NCI-H82 treated with DMSO at 0.1 percent for 48 hours (cell line): ENCODE results near the gene HOXA6.

ENCODE experiments used
- DNase-seq: peaks from one replicate; lab custom pipeline; 2025; ENCODE audit not compliant: unreplicated experiment; lab: John Stamatoyannopoulos, UW

Gene HOXA6

DNA sequence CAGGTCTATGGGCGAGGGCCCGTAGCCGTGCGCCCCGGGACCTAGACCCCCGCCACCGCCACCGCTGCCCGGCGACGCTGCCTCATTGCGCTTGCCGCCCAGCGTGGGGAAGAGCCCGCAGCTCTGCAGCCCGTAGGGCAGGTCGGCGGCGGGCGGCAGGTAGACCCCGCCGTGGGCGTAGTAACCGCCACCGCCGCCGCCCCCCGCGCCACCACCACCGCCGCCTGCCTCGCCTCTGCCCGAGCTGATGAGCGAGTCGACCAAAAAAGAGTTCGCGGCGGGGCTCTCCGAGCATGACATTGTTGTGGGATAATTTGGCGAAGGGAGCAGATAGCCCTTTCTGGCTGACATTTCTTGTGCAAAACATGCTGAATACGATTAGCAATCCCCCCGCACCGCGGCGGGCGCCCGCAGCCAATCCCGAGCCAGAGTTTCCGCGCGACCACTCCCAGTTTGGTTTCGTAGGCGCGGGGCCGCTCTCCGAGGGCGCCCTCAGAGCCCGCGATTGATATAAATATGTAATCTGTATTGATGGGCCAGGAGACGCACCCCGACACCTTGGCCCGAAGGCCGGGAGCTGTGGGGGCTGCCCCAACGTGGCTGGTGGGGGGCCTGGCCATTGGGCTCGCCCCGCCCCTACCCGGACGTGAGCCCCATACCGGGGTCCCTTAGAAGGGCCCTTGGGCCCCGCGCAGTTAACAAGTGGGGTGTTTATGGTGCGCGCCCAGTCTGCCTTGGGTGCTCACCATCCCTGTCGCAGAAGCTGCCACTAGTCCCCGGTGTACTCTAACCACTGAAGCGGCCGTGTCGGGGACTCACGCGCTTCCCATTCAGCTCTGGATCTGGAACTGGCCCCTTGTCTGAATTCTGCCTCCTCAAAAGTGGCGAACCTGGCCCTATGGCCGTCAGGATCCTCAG is 26.6 kb upstream of the HOXA6 start, which contains the start of gene HOXA10:
Gene HOXA10 (minus strand): TSS at position 365 of the 918 bp plus-strand sequence. CDS start 14 bp downstream, at position 351.
- no peak for DNase-seq

DNA sequence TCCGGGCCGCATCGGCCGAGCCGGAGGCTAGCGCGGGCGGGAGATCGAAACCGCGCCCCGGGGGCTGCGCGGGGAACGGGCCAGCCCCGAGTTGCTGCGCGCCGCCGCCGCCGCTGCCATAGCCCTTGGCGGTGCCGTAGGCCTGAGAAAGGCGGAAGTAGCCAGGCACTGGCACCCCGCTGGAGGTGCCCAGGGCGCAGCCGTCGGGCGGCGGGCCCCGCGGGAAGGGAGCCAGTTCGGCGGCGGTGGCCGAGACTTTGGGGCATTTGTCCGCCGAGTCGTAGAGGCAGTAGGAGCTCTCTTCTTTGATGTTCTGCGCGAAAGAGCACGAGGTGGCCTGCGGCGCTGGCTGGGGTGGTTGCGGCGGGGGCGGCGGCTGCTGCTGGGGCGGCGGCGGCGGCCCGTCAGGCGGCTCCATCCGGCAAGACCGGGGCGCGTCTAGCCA is 26.0 kb upstream of the HOXA6 start:
- no peak for DNase-seq

DNA sequence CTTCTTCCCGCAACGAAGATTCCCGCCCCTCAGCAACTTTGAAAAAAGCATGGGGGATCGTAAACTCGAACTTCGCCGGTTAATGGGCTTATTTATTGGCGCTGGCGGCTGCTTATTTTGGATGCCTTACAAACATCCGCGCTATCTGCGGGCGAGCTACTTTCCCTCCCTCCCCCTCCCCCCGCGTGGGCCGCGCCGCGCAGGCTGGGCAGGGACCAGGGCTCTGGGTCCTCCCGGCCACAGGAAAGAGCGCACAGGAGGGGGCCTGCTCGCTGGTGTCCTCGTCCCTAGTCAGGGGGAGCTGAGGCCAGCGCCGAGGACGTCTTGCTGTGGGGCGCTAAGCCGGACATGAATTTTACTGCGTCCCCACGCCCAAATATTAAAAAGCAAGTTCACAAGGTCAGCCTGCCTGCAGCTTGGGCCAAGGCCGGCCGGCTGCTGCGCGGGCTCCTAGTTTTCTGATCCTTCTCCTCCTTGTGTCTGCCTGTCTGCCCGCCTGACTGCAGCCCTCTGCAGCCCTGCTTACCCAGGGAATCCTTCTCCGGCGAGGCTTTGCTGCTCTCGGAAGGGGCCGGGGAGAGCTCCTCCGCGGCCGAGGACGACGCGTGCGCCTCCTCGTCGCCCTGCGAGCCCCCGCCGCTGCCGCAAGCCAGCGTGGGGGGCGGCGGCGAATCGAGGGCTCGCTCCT is 25.4 kb upstream of the HOXA6 start:
- DNase-seq: no peak

DNA sequence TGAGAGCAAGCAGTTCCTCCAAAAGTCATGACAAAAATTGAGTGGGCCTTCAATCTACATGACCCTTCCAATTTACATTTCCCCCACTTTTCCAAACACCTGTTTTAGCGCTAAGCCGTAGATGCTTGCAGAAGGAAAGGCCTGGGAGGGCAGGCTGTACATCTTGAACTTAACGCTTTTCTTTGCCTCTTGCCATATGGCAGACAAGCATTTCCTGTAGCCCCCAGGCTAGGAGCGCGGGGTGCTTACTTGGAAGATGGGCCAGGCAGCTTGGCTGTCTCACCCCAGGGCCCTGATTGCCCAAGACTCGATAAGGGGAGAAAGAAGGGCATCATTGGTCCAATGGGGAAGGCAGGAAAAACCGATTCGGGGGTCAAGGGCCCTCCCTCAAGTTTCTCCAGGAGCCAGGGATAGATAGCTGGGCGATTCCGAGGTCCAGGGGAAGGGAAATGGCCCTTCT is 24.8 kb upstream of the HOXA6 start:
- no peak for DNase-seq

DNA sequence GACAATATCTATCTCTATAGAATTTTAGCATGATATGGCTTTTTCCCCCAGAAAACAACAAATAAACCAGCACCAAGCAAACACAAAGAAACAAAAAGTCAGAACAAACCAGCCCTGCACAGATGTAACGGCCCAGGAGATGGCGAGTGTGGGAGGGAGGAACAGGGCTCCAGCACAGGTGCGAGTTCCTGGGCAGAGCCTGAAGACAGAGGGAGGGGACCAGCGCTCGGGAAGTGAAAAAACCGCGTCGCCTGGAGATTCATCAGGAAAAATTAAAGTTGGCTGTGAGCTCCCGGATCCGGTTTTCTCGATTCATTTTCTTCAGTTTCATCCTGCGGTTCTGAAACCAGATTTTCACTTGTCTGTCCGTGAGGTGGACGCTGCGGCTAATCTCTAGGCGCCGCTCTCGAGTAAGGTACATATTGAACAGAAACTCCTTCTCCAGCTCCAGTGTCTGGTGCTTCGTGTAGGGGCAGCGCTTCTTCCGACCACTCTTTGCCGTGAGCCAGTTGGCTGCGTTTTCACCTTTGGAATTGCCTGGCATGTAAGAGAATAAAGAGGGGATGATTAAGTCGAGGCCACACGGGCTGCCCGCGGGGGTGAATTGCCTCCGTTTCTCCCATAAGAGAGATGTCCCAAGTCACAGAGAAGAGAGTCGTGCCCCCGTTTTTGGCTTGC is 24.2 kb upstream of the HOXA6 start:
- DNase-seq: no peak

DNA sequence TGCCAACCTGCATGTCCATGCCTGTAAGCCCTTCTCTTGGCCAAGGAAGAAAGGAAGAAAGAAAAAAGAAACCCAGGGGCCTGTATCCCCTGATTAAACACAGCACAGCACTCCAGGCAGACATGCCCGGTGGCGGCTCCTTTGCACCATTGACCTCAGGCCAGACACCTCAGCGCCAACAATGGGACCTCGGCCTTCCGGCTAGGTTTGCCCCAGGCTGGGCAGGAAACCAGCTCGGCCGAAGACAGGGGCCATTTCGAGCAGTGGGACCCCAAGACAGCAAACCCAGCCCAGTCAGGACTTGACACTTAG is 23.7 kb upstream of the HOXA6 start:
- no peak for DNase-seq

DNA sequence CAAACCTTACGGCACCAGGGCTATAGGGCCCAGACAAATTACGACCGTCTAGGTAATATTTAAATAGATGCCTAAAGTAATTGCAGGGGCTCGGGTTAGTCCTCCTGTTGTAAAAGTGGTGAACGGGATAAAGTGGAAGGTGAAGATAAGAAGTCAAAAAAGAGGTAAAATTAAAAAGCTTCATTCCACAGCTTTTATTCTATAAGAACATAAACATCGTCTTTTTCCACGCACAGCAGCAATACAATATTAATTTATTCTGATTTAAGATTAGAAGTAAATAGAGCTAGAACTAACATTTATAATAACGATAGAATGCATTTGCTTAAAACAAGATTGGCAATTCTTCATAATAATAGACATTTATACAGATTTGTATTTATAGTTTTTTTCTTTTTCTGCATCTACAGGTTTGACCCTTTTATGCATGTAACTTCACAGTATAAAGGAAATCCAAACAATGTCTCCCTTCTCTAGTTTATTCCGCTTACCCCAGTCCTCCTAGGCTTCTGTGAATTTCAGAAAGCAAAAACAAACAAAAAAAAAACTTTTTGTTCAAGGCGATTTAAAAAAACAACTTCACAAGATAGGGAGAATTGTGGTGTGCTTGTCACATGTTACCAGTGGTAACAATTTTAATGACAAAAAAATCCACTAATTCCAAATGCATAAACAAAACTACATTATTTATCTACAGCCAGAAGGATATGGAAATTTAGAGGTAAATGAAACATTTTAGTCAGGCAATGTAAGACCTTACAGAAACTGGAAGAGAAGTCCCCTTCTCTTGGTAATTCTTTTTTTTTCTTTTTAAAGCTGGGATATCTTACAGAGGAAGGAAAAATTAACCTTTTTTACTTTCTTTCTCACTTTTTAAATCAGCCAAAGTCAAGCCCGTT is 23.1 kb upstream of the HOXA6 start:
- no peak for DNase-seq

DNA sequence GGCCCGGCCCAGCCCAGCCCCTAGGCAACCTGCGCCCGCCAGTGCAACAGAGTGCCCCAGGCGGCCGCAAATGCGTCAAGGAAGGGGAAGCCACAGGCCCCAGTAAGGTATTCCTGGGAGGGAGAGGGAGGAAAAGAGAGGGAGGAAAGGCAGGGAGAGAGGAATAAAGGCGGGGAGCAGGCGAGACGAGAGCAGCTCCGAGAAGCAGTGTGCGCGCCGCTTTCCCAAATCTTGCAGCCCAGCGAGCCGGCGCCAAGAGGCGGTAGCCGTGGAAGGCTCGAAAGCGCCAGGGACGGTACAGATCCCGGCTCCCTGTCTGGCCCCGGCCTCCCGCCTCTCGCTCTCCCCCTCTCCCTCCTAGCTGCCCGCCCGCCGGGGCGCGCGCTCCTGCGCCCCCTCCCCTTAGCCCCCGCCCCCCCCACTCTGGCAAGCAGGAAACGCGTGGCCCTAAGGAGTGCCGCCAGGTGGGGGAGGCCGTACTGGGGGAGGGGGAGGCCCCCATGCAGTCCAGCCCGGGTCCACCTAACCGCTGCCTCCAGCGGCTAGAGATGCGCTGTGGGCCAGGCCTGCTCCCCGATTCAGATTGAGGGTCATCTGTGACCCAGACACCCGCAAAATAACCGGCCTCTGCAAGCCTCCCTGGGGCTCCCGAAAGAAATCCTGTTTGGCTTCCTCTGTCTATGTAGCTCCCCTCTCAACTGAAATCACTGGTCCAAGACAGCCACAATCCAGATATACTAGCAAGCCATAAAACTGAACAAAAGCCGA is 22.3 kb upstream of the HOXA6 start:
- DNase-seq: no peak

DNA sequence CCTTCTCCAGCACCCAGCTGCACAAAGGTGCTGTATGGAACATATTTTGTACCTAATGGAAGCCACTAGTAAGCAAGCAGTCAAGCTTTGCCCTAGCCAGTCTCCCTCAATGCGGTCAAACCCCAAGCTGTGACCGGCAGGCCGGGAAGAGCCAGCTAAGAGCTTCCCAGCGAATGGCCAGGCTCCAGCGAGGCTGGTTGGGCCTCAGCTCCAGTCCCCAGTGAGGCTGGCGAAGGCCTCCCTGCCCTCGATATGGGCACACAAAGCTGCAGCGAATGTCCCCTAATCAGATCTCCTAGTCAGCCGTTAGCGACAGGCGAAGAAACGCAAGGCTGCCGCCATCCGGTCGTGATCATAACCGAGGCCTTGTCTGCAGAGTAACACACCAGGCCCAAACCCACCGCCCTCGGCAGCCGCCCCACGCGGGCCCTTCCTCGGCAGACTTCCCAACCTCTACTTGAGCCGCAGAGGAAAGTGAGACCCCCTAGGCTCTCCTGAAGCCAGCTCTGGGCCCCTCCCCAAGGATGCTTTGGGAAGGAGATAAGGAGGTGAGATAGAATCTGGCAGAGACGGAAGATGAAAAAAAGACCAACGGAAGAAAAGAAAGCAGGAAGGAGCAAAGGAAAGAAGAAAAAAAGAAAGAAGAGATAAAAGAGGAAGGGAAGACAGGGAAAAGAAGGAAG is 20.8 kb upstream of the HOXA6 start:
- no peak for DNase-seq

DNA sequence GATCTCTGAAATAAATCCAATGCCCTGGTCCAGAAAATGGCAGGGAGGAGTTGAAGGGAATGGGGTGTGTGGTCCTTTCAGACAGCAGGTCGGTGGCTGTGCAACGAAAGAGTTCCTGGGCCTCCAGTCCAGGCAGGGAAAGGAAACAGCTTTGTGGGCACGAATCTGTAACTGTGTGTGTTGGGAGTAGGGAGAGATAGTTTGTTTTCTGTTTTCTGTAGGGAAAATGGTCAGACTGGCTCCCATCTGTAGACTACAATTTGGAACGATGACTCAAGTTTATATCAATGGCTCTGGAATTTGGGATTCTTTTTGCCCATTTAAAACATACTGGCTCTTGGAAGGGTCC is 20.3 kb upstream of the HOXA6 start:
- no peak for DNase-seq

DNA sequence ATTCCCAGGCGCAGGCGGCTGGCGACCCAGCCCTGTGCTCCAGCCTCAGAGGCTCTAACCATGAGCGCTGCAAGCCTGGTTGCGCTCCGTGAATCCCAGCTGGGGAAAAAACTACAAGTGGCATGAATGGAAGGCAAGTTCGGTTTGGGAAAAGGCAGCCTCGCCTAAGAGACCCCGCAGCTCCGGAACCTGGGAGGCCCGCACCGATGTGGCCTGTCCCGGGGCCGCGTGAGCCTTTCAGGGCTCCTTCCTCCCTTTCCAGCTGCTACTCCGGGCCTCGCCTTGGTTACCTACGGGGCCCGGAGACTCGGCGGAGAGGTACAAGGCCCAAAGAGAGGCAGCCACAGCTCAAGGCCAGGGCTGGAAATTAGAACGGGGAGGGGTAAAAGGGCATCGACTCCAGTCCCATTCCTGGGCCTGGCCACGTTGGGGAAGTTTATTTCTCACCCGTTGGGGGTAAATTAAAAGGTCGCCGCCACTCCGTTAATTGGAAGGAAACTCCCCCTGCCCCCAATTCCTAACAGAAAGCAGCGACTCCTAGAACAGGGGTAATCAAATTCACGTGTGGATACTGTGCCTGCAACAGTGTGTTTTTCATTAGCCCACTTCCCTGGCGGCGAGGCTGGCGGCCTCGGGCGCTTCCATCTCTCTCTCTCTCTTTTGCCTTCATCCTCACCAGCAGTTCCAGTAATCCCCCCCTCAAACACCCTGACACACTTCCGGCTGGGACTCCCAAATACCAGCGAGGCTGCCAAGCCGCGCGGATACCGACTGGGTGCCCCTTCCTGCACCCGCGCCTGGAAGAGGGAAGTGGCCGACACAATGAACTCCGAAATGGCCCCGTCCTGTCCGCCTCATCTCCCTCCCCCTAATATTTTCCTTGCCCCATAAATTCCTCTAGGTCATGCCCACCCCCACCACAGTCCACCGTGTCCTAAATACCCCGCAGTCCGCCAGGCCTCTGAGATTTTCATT is 19.2 kb upstream of the HOXA6 start:
- no peak for DNase-seq

DNA sequence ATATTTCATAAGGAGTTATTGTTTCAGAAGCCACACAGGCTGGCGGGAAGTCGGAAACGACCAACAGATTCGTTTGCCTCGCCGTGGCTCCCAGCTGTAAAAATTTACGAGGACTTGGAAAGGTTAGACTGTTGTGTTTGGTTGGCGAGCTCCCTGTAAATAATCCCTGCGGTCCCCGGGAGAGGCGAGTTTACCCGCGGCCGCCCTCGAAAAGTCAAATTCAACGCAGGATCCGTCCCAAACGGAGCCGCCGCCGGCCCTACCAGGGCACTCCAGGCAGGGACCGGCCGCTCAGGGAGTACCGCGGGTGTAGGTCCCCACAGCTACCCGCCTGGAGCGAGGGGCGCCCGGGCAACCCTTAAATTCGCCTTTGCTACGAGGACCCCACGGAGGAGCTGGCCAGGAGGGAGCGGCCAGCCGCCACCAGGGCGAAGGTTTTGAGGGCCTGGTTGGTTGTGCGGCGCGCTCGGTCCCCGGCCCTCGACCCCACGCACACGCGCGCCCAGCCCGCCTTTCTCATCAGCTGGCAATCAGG is 18.5 kb upstream of the HOXA6 start:
- DNase-seq: no peak

DNA sequence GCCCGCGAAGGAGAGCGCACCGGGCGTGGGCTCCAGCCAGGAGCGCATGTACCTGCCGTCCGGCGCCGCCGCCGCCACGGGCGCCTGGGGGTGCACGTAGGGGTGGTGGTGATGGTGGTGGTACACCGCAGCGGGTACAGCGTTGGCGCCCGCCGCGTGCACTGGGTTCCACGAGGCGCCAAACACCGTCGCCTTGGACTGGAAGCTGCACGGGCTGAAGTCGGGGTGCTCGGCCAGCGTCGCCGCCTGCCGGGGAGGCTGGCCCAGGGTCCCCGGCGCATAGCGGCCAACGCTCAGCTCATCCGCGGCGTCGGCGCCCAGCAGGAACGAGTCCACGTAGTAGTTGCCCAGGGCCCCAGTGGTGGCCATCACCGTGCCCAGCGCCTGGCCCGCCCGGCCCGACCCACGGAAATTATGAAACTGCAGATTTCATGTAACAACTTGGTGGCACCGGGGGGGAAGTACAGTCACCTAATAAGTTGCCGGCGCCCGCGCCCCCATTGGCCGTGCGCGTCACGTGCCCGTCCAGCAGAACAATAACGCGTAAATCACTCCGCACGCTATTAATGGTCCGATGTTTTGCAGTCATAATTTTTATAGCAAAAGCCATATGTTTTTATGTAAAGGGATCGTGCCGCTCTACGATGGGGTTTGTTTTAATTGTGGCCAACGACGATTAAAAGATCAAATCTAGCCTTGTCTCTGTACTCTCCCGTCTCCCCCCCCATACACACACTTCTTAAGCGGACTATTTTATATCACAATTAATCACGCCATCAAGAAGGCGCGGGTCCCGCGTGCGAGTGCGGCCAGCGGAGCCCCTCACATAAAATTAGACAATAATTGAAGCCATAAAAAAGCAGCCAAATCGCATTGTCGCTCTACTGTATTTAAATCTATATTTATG is 17.8 kb upstream of the HOXA6 start, which contains the start of gene HOXA9:
Gene HOXA9 (minus strand): TSS at position 449 of the 907 bp plus-strand sequence. CDS start 80 bp downstream, at position 369.
- no peak for DNase-seq

DNA sequence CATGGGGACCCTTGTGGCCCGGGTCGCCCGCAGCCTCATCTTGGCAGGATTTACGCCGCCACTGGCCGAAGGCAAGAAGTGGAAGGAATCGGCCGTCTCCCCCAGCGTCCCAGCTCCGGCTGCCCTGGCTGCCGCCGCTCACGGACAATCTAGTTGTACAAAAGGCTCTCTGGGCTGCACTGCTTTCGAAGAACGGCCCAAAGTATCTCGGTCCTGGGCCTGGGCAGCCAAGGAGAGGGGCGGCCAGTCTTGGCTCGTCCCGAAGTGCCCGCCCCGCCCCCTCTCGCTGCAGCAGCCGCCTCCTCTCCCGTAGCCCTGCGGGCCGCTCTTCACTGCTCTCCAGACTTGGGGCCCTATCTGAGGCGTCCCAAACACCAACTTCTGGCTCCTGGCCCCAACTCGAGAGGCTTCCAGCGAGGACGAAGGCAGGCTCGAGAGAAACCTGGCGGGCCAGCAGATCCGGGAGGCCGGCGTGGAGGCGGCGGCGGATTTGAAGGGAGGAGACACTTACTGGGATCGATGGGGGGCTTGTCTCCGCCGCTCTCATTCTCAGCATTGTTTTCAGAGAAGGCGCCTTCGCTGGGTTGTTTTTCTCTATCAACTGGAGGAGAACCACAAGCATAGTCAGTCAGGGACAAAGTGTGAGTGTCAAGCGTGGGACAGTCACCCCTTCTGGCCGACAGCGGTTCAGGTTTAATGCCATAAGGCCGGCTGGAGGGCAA is 17.0 kb upstream of the HOXA6 start:
- DNase-seq: no peak

DNA sequence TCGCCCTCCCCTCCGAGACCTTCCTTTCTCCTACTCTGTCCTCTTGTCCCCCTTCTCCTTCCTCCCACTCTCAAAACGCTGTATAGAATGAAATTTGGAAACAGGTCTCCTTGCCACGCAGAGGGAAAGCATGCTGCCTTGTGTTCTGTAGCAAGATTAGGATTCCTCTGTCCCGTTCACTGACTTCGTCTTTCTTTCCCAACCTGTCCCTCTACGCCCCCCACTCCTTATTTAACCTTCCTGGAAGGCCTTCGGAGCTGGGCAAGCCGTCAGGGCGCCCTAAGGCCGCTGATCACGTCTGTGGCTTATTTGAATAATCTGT is 16.4 kb upstream of the HOXA6 start:
- DNase-seq: no peak

DNA sequence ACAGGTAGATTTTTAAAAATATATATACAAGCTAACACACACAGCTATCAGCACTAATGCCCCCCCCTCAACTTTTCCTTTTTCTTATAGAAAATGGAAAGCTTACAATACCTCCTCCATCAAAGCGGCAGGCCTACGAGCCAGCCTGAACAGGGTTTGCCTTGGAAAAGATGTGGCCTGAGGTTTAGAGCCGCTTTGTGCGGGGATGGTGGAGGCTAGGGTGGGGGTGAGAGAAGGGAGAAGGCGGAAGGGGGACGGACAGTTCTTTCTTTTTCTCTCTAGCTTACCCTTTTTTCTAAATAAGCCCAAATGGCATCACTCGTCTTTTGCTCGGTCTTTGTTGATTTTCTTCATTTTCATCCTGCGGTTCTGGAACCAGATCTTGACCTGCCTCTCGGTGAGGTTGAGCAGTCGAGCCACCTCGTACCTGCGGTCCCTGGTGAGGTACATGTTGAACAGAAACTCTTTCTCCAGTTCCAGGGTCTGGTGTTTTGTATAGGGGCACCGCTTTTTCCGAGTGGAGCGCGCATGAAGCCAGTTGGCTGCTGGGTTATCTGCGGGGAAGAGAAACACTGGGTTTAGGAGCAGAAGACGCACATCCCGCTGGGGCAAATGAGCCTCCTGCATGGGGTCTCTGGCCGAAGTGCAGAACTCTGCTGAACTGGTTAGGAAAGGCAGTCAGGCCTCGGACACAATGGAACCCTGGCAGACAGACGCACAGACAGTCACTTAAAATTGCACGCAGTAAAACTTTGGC is 15.9 kb upstream of the HOXA6 start:
- no peak for DNase-seq
